ENCODE data around the gene ZNF407.

ZNF407 gene

GRCh38 chr18:75063615-75064512 lies 466.2 kb downstream of the ZNF407 start:
- DNase-seq, result no peak

- DNase-seq, result no peak
Observed at GRCh38 chr18:75064513-75064905, 466.8 kb downstream of the ZNF407 start.

- DNase-seq, result no peak
Observed at GRCh38 chr18:75065251-75066000, 467.8 kb downstream of the ZNF407 start.

- no peak for DNase-seq
Observed at GRCh38 chr18:75066021-75066880, 468.6 kb downstream of the ZNF407 start.

- no peak for DNase-seq
Observed at GRCh38 chr18:75066936-75067335, 469.3 kb downstream of the ZNF407 start.

- no peak for DNase-seq
Observed at GRCh38 chr18:75067996-75068645, 470.5 kb downstream of the ZNF407 start.

GRCh38 chr18:75068682-75069435 lies 471.2 kb downstream of the ZNF407 start:
- no peak for DNase-seq

GRCh38 chr18:75070235-75070624 lies 472.6 kb downstream of the ZNF407 start:
- no peak for DNase-seq

- DNase-seq, result peak; percentile 90
Observed at GRCh38 chr18:75070625-75071483, 473.2 kb downstream of the ZNF407 start.

- DNase-seq, result no peak
Observed at GRCh38 chr18:75071484-75071785, 473.8 kb downstream of the ZNF407 start.

GRCh38 chr18:75071866-75072671 lies 474.4 kb downstream of the ZNF407 start:
- DNase-seq, result no peak

- no peak for DNase-seq
Observed at GRCh38 chr18:75072672-75073371, 475.2 kb downstream of the ZNF407 start.

- DNase-seq, result no peak
Observed at GRCh38 chr18:75073654-75074053, 476.0 kb downstream of the ZNF407 start.

GRCh38 chr18:75074196-75075015 lies 476.7 kb downstream of the ZNF407 start:
- DNase-seq, result no peak

GRCh38 chr18:75075016-75075305 lies 477.3 kb downstream of the ZNF407 start:
- DNase-seq, result no peak

GRCh38 chr18:75075429-75075841 lies 477.8 kb downstream of the ZNF407 start:
- DNase-seq, result no peak

GRCh38 chr18:75076286-75076685 lies 478.6 kb downstream of the ZNF407 start:
- no peak for DNase-seq

- DNase-seq, result no peak
Observed at GRCh38 chr18:75081486-75081885, 483.8 kb downstream of the ZNF407 start.

- no peak for DNase-seq
Observed at GRCh38 chr18:75083131-75083530, 485.5 kb downstream of the ZNF407 start.
